ENCODE results near the gene ANKRD53. TPM values are rescaled to one million over a fixed set of nuclear protein-coding genes. Genes with fewer than 3 reads are reported as not detected.

The ANKRD53 gene
- total and polyA plus RNA-seq, 2 donors: 0.14 to 0.71 TPM

GRCh38 chr2:70985956-70986355, 7.5 kb downstream of the ANKRD53 start:
- no peak for DNase-seq (ENCODE audit: low read depth in 6 of 9, low spot score in 9 of 9)
- Histone ChIP-seq H3K4me3 (ENCODE audit: low read length in 2 of 2) (no peak overlapping the region), H3K27me3 (ENCODE audit: control insufficient read depth in 2 of 2, insufficient read depth in 1 of 2, low read length in 1 of 2) (no peaks in the 10 kb centered on the region), H3K36me3 (ENCODE audit: control insufficient read depth in 2 of 2, insufficient read depth in 2 of 2, low read length in 1 of 2) (peaks cover 39 to 45% of the 10 kb centered on the region in 2 donors), H3K9me3 (ENCODE audit: control insufficient read depth in 2 of 2, insufficient read depth in 1 of 2, low read length in 1 of 2) (no peaks in the 10 kb centered on the region), H3K4me1 (ENCODE audit: control insufficient read depth in 2 of 2, insufficient read depth in 2 of 2, low read length in 2 of 2) (peaks cover 0 to 4% of the 10 kb centered on the region in 2 donors), H3K27ac (ENCODE audit: low read depth in 1 of 2, low read length in 1 of 2) (no peak overlapping the region)
- WGBS: 98% methylated on average over 1 of the region's 1 CpG

DNA sequence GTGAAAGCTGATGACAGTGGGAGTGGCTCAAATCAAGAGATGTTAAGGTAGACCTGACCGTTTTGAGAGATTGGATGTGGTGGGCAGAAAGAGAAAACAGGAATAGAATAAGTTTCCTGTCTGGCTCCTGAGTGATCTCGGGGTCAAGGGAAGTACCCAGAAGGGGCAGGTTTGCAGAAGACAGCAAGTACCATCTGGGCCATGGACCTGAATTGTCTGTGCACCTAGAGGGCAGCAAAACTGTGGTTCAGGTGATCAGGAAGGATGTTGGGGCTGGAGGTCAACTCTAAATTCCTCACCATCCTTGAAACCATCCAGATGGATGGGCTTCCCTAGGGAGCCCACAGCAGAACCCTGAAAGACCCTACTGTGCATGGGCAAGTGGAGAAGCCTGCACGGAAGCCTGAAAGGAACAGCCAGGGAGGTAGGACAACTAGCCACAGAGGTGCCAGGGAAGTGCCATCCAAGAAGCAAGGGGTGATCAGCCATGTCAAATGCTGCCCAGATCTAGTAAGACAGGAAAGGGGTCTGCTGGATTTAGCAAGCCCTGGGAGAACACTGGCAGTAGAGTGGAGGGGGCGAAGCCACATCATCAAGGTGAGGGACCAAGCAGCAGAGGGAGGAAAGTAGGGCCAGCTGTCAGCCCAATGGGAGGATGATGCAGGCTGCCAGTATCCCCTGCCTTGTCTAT, 8.2 kb downstream of the ANKRD53 start:
- no peaks in the 10 kb centered on the region for H3K9me3 ChIP-seq (ENCODE audit: control insufficient read depth in 2 of 2, insufficient read depth in 1 of 2, low read length in 1 of 2)
- H3K27me3 ChIP-seq (ENCODE audit: control insufficient read depth in 2 of 2, insufficient read depth in 1 of 2, low read length in 1 of 2): no peaks in the 10 kb centered on the region
- peaks cover 43 to 51% of the 10 kb centered on the region in 2 donors for H3K36me3 ChIP-seq (ENCODE audit: control insufficient read depth in 2 of 2, insufficient read depth in 2 of 2, low read length in 1 of 2)
- no peak for DNase-seq (ENCODE audit: low read depth in 6 of 9, low spot score in 9 of 9)
- no peak overlapping the region for H3K4me3 ChIP-seq (ENCODE audit: low read length in 2 of 2)
- peaks cover 0 to 4% of the 10 kb centered on the region in 2 donors for H3K4me1 ChIP-seq (ENCODE audit: control insufficient read depth in 2 of 2, insufficient read depth in 2 of 2, low read length in 2 of 2)
- H3K27ac ChIP-seq (ENCODE audit: low read depth in 1 of 2, low read length in 1 of 2): no peak overlapping the region
- WGBS: 96% methylated on average over 4 of the region's 4 CpGs

DNA sequence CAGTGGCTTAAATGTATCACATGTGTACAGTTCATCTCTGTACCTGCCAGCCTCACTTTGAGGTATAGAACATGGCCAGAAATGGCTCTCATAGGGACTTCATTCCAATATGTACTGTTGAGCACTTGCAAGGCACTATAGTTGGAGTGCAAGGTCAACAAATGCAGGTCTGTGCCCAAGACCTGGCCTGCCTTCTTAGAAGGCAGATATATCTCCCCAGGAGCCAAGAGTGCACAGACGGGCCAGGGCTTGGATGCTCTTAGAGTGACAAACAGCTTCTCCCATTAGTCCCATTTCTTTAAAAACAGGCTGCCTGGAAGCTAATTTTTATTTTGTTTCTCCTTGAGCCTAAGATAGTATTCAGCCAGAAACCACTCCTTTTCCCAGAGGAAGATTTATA, 9.0 kb downstream of the ANKRD53 start:
- WGBS: 98% methylated on average over 1 of the region's 1 CpG
- H3K27ac ChIP-seq (ENCODE audit: low read depth in 1 of 2, low read length in 1 of 2): no peak overlapping the region
- H3K27me3 ChIP-seq (ENCODE audit: control insufficient read depth in 2 of 2, insufficient read depth in 1 of 2, low read length in 1 of 2): no peaks in the 10 kb centered on the region
- peaks cover 0 to 4% of the 10 kb centered on the region in 2 donors for H3K4me1 ChIP-seq (ENCODE audit: control insufficient read depth in 2 of 2, insufficient read depth in 2 of 2, low read length in 2 of 2)
- H3K36me3 ChIP-seq (ENCODE audit: control insufficient read depth in 2 of 2, insufficient read depth in 2 of 2, low read length in 1 of 2): peaks cover 46 to 53% of the 10 kb centered on the region in 2 donors
- no peak for DNase-seq (ENCODE audit: low read depth in 6 of 9, low spot score in 9 of 9)
- H3K9me3 ChIP-seq (ENCODE audit: control insufficient read depth in 2 of 2, insufficient read depth in 1 of 2, low read length in 1 of 2): no peaks in the 10 kb centered on the region
- no peak overlapping the region for H3K4me3 ChIP-seq (ENCODE audit: low read length in 2 of 2)

DNA sequence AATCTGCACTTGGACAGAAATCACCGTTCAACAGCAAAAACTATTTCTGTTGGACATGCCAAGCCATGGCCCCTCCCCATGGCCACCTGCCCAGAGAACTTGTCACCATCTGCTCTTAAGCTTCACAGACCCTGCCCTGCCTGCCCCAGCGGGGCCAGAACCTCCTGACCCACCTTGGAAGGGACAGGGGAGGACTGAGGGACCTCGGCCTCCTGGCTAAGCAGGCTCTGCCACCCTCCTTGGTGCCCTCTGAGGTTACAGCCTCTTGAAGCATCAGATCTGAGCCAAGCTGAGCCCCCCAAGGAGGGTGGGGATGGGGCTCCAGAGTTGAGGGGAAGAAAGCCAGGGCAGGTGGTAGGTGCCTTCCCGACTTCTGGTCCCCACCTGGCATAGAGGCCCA, 9.7 kb downstream of the ANKRD53 start:
- H3K4me3 ChIP-seq (ENCODE audit: low read length in 2 of 2): no peak overlapping the region
- 95% methylated on average over 4 of the region's 4 CpGs for WGBS
- H3K4me1 ChIP-seq (ENCODE audit: control insufficient read depth in 2 of 2, insufficient read depth in 2 of 2, low read length in 2 of 2): peaks cover 2 to 6% of the 10 kb centered on the region in 2 donors
- H3K36me3 ChIP-seq (ENCODE audit: control insufficient read depth in 2 of 2, insufficient read depth in 2 of 2, low read length in 1 of 2): peaks cover 46 to 53% of the 10 kb centered on the region in 2 donors
- H3K27me3 ChIP-seq (ENCODE audit: control insufficient read depth in 2 of 2, insufficient read depth in 1 of 2, low read length in 1 of 2): no peaks in the 10 kb centered on the region
- no peaks in the 10 kb centered on the region for H3K9me3 ChIP-seq (ENCODE audit: control insufficient read depth in 2 of 2, insufficient read depth in 1 of 2, low read length in 1 of 2)
- H3K27ac ChIP-seq (ENCODE audit: low read depth in 1 of 2, low read length in 1 of 2): no peak overlapping the region
- no peak for DNase-seq (ENCODE audit: low read depth in 6 of 9, low spot score in 9 of 9)

GRCh38 chr2:70988726-70989648, 10.6 kb downstream of the ANKRD53 start:
- H3K4me3 ChIP-seq (ENCODE audit: low read length in 2 of 2): no peak overlapping the region
- WGBS: 97% methylated on average over 16 of the region's 16 CpGs
- H3K27me3 ChIP-seq (ENCODE audit: control insufficient read depth in 2 of 2, insufficient read depth in 1 of 2, low read length in 1 of 2): no peaks in the 10 kb centered on the region
- DNase-seq (ENCODE audit: low read depth in 6 of 9, low spot score in 9 of 9): no peak
- H3K4me1 ChIP-seq (ENCODE audit: control insufficient read depth in 2 of 2, insufficient read depth in 2 of 2, low read length in 2 of 2): peaks cover 11 to 15% of the 10 kb centered on the region in 2 donors
- no peaks in the 10 kb centered on the region for H3K9me3 ChIP-seq (ENCODE audit: control insufficient read depth in 2 of 2, insufficient read depth in 1 of 2, low read length in 1 of 2)
- H3K36me3 ChIP-seq (ENCODE audit: control insufficient read depth in 2 of 2, insufficient read depth in 2 of 2, low read length in 1 of 2): peaks cover 46 to 53% of the 10 kb centered on the region in 2 donors
- H3K27ac ChIP-seq (ENCODE audit: low read depth in 1 of 2, low read length in 1 of 2): no peak overlapping the region

- Histone ChIP-seq H3K27me3 (ENCODE audit: control insufficient read depth in 2 of 2, insufficient read depth in 1 of 2, low read length in 1 of 2) (no peaks in the 10 kb centered on the region), H3K9me3 (ENCODE audit: control insufficient read depth in 2 of 2, insufficient read depth in 1 of 2, low read length in 1 of 2) (no peaks in the 10 kb centered on the region), H3K4me1 (ENCODE audit: control insufficient read depth in 2 of 2, insufficient read depth in 2 of 2, low read length in 2 of 2) (peaks cover 11 to 12% of the 10 kb centered on the region in 2 donors), H3K36me3 (ENCODE audit: control insufficient read depth in 2 of 2, insufficient read depth in 2 of 2, low read length in 1 of 2) (peaks cover 46 to 53% of the 10 kb centered on the region in 2 donors), H3K4me3 (ENCODE audit: low read length in 2 of 2) (no peak overlapping the region), H3K27ac (ENCODE audit: low read depth in 1 of 2, low read length in 1 of 2) (no peak overlapping the region)
- 86% methylated on average over 5 of the region's 5 CpGs for WGBS
- DNase-seq (ENCODE audit: low read depth in 6 of 9, low spot score in 9 of 9): no peak
Observed at GRCh38 chr2:70990216-70990615, 11.8 kb downstream of the ANKRD53 start.

DNA sequence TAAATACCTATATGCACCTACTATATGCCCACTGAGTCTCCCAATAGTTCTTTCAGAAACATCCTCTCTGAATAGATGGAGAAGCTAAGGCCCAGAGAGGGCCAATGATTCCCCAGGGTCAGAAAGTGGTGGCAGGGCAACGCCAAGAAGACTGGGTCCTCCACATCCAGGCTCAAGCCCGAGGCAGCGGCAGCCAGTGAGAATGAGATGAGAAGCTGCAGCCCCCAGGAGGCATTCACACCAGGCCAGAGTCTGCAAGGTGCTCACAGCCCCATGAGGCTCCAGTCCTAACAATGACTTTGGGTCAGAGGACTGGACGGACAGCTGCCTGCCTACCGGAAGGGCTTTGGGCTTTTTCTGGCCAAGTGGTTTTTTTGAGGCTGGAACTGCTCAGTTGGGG, 12.7 kb downstream of the ANKRD53 start:
- H3K36me3 ChIP-seq (ENCODE audit: control insufficient read depth in 2 of 2, insufficient read depth in 2 of 2, low read length in 1 of 2): peaks cover 40 to 49% of the 10 kb centered on the region in 2 donors
- no peaks in the 10 kb centered on the region for H3K27me3 ChIP-seq (ENCODE audit: control insufficient read depth in 2 of 2, insufficient read depth in 1 of 2, low read length in 1 of 2)
- H3K4me3 ChIP-seq (ENCODE audit: low read length in 2 of 2): no peak overlapping the region
- 97% methylated on average over 5 of the region's 5 CpGs for WGBS
- H3K27ac ChIP-seq (ENCODE audit: low read depth in 1 of 2, low read length in 1 of 2): no peak overlapping the region
- peaks cover 11 to 12% of the 10 kb centered on the region in 2 donors for H3K4me1 ChIP-seq (ENCODE audit: control insufficient read depth in 2 of 2, insufficient read depth in 2 of 2, low read length in 2 of 2)
- DNase-seq (ENCODE audit: low read depth in 6 of 9, low spot score in 9 of 9): no peak
- H3K9me3 ChIP-seq (ENCODE audit: control insufficient read depth in 2 of 2, insufficient read depth in 1 of 2, low read length in 1 of 2): no peaks in the 10 kb centered on the region

- Histone ChIP-seq H3K27me3 (ENCODE audit: control insufficient read depth in 2 of 2, insufficient read depth in 1 of 2, low read length in 1 of 2) (no peaks in the 10 kb centered on the region), H3K36me3 (ENCODE audit: control insufficient read depth in 2 of 2, insufficient read depth in 2 of 2, low read length in 1 of 2) (peaks cover 34 to 43% of the 10 kb centered on the region in 2 donors), H3K27ac (ENCODE audit: low read depth in 1 of 2, low read length in 1 of 2) (no peak overlapping the region), H3K4me1 (ENCODE audit: control insufficient read depth in 2 of 2, insufficient read depth in 2 of 2, low read length in 2 of 2) (peaks cover 11 to 12% of the 10 kb centered on the region in 2 donors), H3K4me3 (ENCODE audit: low read length in 2 of 2) (no peak overlapping the region), H3K9me3 (ENCODE audit: control insufficient read depth in 2 of 2, insufficient read depth in 1 of 2, low read length in 1 of 2) (no peaks in the 10 kb centered on the region)
- DNase-seq (ENCODE audit: low read depth in 6 of 9, low spot score in 9 of 9): no peak
- 97% methylated on average over 9 of the region's 9 CpGs for WGBS
Observed at GRCh38 chr2:70991742-70992141, 13.3 kb downstream of the ANKRD53 start.
